Breast epithelium (tissue), 3 donors: ENCODE results near the gene MAP2K6.

Experiments used
- CTCF ChIP-seq, 3 donors: fragments of 450-650 bp; IDR thresholded peaks; one replicate each; pipeline ENCODE4 v1.5.1; 2016 to 2017; ENCODE audit warnings: antibody characterized with exemption in 3 of 3, mild to moderate bottlenecking in 3 of 3, moderate library complexity in 3 of 3
- POLR2A ChIP-seq: fragments of 450-650 bp; IDR thresholded peaks from one replicate; pipeline ENCODE4 v1.6.1; 2016; ENCODE audit warnings: antibody characterized with exemption, mild to moderate bottlenecking, moderate library complexity

- TF ChIP-seq CTCF (IDR thresholded peaks at IDR 0.05) (no peak), POLR2A (no peak)
These were observed 40.5 kb downstream of the MAP2K6 start for GRCh38 chr17:69455040-69455439.
